Measurements from ENCODE around the gene PABPN1.

DNA sequence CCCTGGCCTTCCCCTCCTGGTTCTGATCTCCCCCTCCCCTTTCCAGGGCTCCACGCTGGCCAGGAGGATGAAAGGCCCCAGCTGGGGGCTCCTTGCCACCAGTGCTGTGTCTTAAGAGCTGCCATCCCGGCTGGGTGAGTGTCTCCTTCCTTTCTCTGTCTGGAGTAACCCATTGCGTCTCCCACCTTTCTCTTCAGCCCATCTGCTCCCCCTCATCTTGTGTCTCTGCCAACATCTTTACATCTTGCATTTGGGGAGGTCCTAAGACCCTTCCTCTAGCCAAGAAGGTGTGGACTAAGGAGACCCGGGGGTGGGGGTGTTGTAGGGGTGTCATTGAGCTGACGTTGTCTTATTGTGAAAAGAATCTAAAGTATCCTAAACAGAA lies 14.1 kb upstream of the PABPN1 start:
- no peak for TF ChIP-seq CTCF (IDR thresholded peaks at IDR 0.05; ENCODE audit: low read length)
- no peak for TF ChIP-seq EZH2 (optimal IDR thresholded peaks at IDR 0.05; ENCODE audit: low read depth, low read length)
- TF ChIP-seq EZH2phosphoT487 (IDR thresholded peaks at IDR 0.05; ENCODE audit: low read length), result no peak
